ENCODE measurements around the gene PAOX. TPM values are rescaled to one million over a fixed set of nuclear protein-coding genes. Genes with fewer than 3 reads are reported as not detected.

PAOX gene
- total RNA-seq, 6 donors from 2014 or later = 4.7 to 24.1 (median 10.3) TPM

- no peaks in the 10 kb centered on the region for H3K27me3 ChIP-seq
- WGBS, 2 donors = 96% methylated on average over 25 of the region's 25 CpGs
- TF ChIP-seq POLR2A (IDR thresholded peaks at IDR 0.05) (no peak), POLR2AphosphoS5 (IDR thresholded peaks at IDR 0.05) (no peak), EP300 (IDR thresholded peaks at IDR 0.05) (no peak), CTCF (IDR thresholded peaks at IDR 0.05) (no peak)
- ATAC-seq (ENCODE audit: low FRiP score in 2 of 2) (no peak), DNase-seq (peak in 1 of 2 donors; percentile 70)
- no peak overlapping the region for H3K27ac ChIP-seq
- peaks cover 9 to 68% (median 39%) of the 10 kb centered on the region in 4 donors for H3K36me3 ChIP-seq
- no peaks in the 10 kb centered on the region for H3K4me1 ChIP-seq
- no peak overlapping the region for H3K4me3 ChIP-seq
- H3K9me3 ChIP-seq = peaks cover 6 to 25% (median 14%) of the 10 kb centered on the region in 4 donors
These were observed 36.7 kb downstream of the PAOX start for GRCh38 chr10:133415752-133416151.

GRCh38 chr10:133418289-133418993 lies 39.4 kb downstream of the PAOX start:
- H3K27ac ChIP-seq = no peak overlapping the region

GRCh38 chr10:133419211-133419950 lies 40.3 kb downstream of the PAOX start:
- DNase-seq = peak in 1 of 2 donors; percentile 75

More at GRCh38 chr10:133418289-133418993, 39.4 kb downstream of the PAOX start:
- 96% methylated on average over 9 to 14 of the region's 14 CpGs for WGBS, 2 donors
- ATAC-seq (ENCODE audit: low FRiP score in 2 of 2) = no peak
- no peak overlapping the region for H3K4me3 ChIP-seq
- peaks cover 0 to 42% (median 26%) of the 10 kb centered on the region in 4 donors for H3K36me3 ChIP-seq
- no peaks in the 10 kb centered on the region for H3K9me3 ChIP-seq
- peaks cover 1 to 10% (median 5%) of the 10 kb centered on the region in 4 donors for H3K4me1 ChIP-seq
- TF ChIP-seq CTCF (IDR thresholded peaks at IDR 0.05) = no peak
- TF ChIP-seq POLR2A (IDR thresholded peaks at IDR 0.05) = no peak
- no peak for TF ChIP-seq POLR2AphosphoS5 (IDR thresholded peaks at IDR 0.05)
- TF ChIP-seq EP300 (IDR thresholded peaks at IDR 0.05) = no peak
- peaks cover 0 to 8% (median 3%) of the 10 kb centered on the region in 4 donors for H3K27me3 ChIP-seq
- peak in 1 of 2 donors; percentile 45 for DNase-seq

GRCh38 chr10:133420028-133420427 lies 41.0 kb downstream of the PAOX start:
- peak in 1 of 2 donors; percentile 55 for DNase-seq
- no peak overlapping the region for H3K4me3 ChIP-seq
- H3K4me1 ChIP-seq = peaks cover 2 to 13% (median 5%) of the 10 kb centered on the region in 4 donors
- H3K36me3 ChIP-seq = peaks cover 0 to 33% (median 24%) of the 10 kb centered on the region in 4 donors
- H3K9me3 ChIP-seq = no peaks in the 10 kb centered on the region
- peaks cover 0 to 9% (median 3%) of the 10 kb centered on the region in 4 donors for H3K27me3 ChIP-seq
- TF ChIP-seq POLR2AphosphoS5 (IDR thresholded peaks at IDR 0.05) = no peak
- no peak for TF ChIP-seq EP300 (IDR thresholded peaks at IDR 0.05)
- no peak for TF ChIP-seq POLR2A (IDR thresholded peaks at IDR 0.05)
- no peak for TF ChIP-seq CTCF (IDR thresholded peaks at IDR 0.05)
- ATAC-seq (ENCODE audit: low FRiP score in 2 of 2) = no peak
- 90 to 93% methylated on average over 2 to 17 of the region's 17 CpGs for WGBS, 2 donors
- no peak overlapping the region for H3K27ac ChIP-seq

More at GRCh38 chr10:133419211-133419950, 40.3 kb downstream of the PAOX start:
- H3K27ac ChIP-seq = no peak overlapping the region
- peaks cover 2 to 13% (median 5%) of the 10 kb centered on the region in 4 donors for H3K4me1 ChIP-seq
- H3K4me3 ChIP-seq = no peak overlapping the region
- TF ChIP-seq POLR2AphosphoS5 (IDR thresholded peaks at IDR 0.05) (no peak), POLR2A (IDR thresholded peaks at IDR 0.05) (no peak), CTCF (IDR thresholded peaks at IDR 0.05) (no peak), EP300 (IDR thresholded peaks at IDR 0.05) (no peak)
- WGBS, 2 donors = 94 to 95% methylated on average over 19 to 28 of the region's 34 CpGs
- peaks cover 0 to 9% (median 3%) of the 10 kb centered on the region in 4 donors for H3K27me3 ChIP-seq
- H3K36me3 ChIP-seq = peaks cover 0 to 38% (median 25%) of the 10 kb centered on the region in 4 donors
- H3K9me3 ChIP-seq = no peaks in the 10 kb centered on the region
- peak in 1 of 2 donors; percentile 17 for ATAC-seq (ENCODE audit: low FRiP score in 2 of 2)
